KMS-11 (cell line): ENCODE data around the gene ESCO1.

Experiments used
- H2AFZ ChIP-seq: fragments of 200-600 bp; sonication (generic); 2 replicates; pipeline ENCODE4 v1.6.1; 2016; ENCODE audit warnings: antibody characterized with exemption, mixed run types, low read depth
- H3K27ac ChIP-seq: fragments of 200-600 bp; sonication (generic); 2 replicates; pipeline ENCODE4 v1.6.1; 2016; ENCODE audit warnings: mild to moderate bottlenecking, mixed run types
- H3K27me3 ChIP-seq: fragments of 200-600 bp; sonication (generic); 2 replicates; pipeline ENCODE4 v1.6.1; 2017; ENCODE audit warnings: mild to moderate bottlenecking, low read depth, mixed run types, moderate library complexity; ENCODE audit not compliant: insufficient read depth
- H3K36me3 ChIP-seq: fragments of 200-600 bp; sonication (generic); 2 replicates; pipeline ENCODE4 v1.6.1; 2017; ENCODE audit warnings: mild to moderate bottlenecking, mixed run types; ENCODE audit not compliant: insufficient read depth
- H3K4me1 ChIP-seq: fragments of 200-600 bp; sonication (generic); 2 replicates; pipeline ENCODE4 v1.6.1; 2016; ENCODE audit warnings: mild to moderate bottlenecking, low read depth, mixed run types; ENCODE audit not compliant: poor library complexity, severe bottlenecking
- H3K4me2 ChIP-seq: fragments of 200-600 bp; sonication (generic); 2 replicates; pipeline ENCODE4 v1.7.0; 2016; ENCODE audit warnings: mild to moderate bottlenecking, mixed run types
- H3K4me3 ChIP-seq: fragments of 200-600 bp; sonication (generic); IDR thresholded peaks from 2 replicates; pipeline ENCODE4 v1.6.1; 2017; ENCODE audit warnings: low read depth, low read length, mixed read lengths; ENCODE audit not compliant: insufficient read depth
- H3K79me2 ChIP-seq: fragments of 200-600 bp; sonication (generic); 2 replicates; pipeline ENCODE4 v1.6.1; 2016; ENCODE audit warnings: low read depth, mixed run types; ENCODE audit not compliant: insufficient read depth
- H3K9ac ChIP-seq: fragments of 200-600 bp; sonication (generic); 2 replicates; pipeline ENCODE4 v1.6.1; 2016; ENCODE audit warnings: mild to moderate bottlenecking, mixed run types
- H4K20me1 ChIP-seq: fragments of 200-600 bp; sonication (generic); 2 replicates; pipeline ENCODE4 v1.6.1; 2016; ENCODE audit warnings: mild to moderate bottlenecking, mixed run types; ENCODE audit not compliant: insufficient read depth
- TF ChIP-seq, protein P1 (sequence below): fragments of 200-600 bp; sonication (generic); conservative IDR thresholded peaks from 2 replicates; pipeline ENCODE4 v1.6.1; 2017; ENCODE audit warnings: low read depth, mild to moderate bottlenecking, antibody characterized with exemption, low read length, moderate library complexity, mixed read lengths

ESCO1 gene

DNA sequence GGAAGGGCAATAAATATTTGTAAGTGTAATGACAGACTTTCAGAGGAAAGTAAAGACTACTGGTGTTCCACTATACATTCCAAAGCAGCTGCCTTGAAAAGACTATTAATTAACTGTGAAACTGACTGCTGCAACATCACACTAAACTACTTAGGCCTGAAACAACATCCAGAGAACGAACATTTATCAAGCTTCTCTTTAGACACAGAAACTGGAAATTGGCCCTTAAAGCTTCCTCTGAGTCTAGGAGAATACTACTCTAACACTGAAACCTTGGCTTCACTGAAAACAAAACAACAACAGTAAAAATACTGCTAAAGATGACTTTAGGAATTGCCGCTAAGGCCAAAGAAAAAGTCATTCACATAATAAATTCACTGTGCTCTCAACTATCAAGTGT lies 74.6 kb downstream of the ESCO1 start:
- H3K4me3 ChIP-seq: no peak overlapping the region
- no peak overlapping the region for H3K9ac ChIP-seq
- no peaks in the 10 kb centered on the region for H3K36me3 ChIP-seq
- no peaks in the 10 kb centered on the region for H4K20me1 ChIP-seq
- H3K27me3 ChIP-seq: no peaks in the 10 kb centered on the region
- no peak overlapping the region for H3K27ac ChIP-seq
- TF ChIP-seq, protein P1, sequence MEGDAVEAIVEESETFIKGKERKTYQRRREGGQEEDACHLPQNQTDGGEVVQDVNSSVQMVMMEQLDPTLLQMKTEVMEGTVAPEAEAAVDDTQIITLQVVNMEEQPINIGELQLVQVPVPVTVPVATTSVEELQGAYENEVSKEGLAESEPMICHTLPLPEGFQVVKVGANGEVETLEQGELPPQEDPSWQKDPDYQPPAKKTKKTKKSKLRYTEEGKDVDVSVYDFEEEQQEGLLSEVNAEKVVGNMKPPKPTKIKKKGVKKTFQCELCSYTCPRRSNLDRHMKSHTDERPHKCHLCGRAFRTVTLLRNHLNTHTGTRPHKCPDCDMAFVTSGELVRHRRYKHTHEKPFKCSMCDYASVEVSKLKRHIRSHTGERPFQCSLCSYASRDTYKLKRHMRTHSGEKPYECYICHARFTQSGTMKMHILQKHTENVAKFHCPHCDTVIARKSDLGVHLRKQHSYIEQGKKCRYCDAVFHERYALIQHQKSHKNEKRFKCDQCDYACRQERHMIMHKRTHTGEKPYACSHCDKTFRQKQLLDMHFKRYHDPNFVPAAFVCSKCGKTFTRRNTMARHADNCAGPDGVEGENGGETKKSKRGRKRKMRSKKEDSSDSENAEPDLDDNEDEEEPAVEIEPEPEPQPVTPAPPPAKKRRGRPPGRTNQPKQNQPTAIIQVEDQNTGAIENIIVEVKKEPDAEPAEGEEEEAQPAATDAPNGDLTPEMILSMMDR: no peak
- no peak overlapping the region for H2AFZ ChIP-seq
- H3K79me2 ChIP-seq: no peaks in the 10 kb centered on the region
- no peak overlapping the region for H3K4me2 ChIP-seq
- no peaks in the 10 kb centered on the region for H3K4me1 ChIP-seq

DNA sequence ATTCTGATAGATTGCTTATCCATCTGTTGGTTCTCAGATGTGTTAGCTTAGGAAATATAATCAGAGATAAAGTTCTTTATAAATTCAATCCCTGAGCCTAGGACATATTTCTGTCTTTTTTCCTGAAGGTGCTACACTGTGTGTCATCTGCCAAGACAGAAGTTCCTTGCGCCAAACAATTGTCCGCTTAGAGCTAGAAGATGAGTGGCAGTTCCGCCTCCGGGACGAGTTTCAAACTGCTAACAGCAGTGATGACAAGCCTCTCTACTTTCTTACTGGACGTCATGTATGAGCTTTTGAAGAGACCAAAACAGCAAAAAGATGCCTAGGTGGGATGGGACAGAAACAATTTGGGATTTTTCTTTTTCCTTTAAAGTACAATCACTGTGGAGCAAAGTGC lies 78.0 kb downstream of the ESCO1 start:
- Histone ChIP-seq H3K4me2 (no peak overlapping the region), H4K20me1 (no peaks in the 10 kb centered on the region), H3K36me3 (no peaks in the 10 kb centered on the region), H3K79me2 (no peaks in the 10 kb centered on the region), H3K27ac (no peak overlapping the region), H3K27me3 (no peaks in the 10 kb centered on the region), H3K9ac (no peak overlapping the region), H3K4me3 (no peak overlapping the region), H3K4me1 (no peaks in the 10 kb centered on the region), H2AFZ (no peak overlapping the region)
- TF ChIP-seq, protein P1: no peak

DNA sequence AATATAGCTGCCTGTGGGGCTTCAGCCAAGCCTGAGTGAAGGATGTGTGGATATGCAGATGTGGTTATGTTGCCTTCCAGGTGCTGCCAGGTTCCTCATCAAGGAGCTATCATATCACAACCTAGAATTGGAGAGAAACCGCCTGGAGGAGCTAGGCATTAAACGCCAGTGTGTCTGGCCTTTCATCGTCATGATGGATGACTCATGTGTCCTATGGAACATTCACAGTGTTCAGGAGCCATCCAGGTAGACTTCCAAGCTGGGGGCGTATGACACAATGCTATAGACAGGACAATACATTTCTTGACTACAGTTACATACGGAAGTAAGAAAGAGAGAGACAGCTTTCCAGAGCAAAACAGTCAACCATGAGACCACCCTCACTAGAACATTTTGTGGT lies 86.8 kb downstream of the ESCO1 start:
- Histone ChIP-seq H4K20me1 (no peaks in the 10 kb centered on the region), H3K4me1 (no peaks in the 10 kb centered on the region), H3K9ac (no peak overlapping the region), H3K4me3 (no peak overlapping the region), H2AFZ (no peak overlapping the region), H3K4me2 (no peak overlapping the region), H3K27me3 (no peaks in the 10 kb centered on the region), H3K36me3 (no peaks in the 10 kb centered on the region), H3K27ac (no peak overlapping the region), H3K79me2 (no peaks in the 10 kb centered on the region)
- TF ChIP-seq, protein P1: no peak

GRCh38 chr18:21513292-21513691 lies 87.2 kb downstream of the ESCO1 start:
- Histone ChIP-seq H3K27ac (no peak overlapping the region), H3K36me3 (no peaks in the 10 kb centered on the region), H3K79me2 (no peaks in the 10 kb centered on the region), H4K20me1 (no peaks in the 10 kb centered on the region), H3K9ac (no peak overlapping the region), H3K27me3 (no peaks in the 10 kb centered on the region), H2AFZ (no peak overlapping the region), H3K4me1 (no peaks in the 10 kb centered on the region), H3K4me3 (no peak overlapping the region), H3K4me2 (no peak overlapping the region)
- TF ChIP-seq, protein P1: no peak
